ENCODE measurements around the gene CELA3A.
"Not testable (repeated sequence)": the region's sequence is repeated elsewhere in the genome, so short reads cannot be mapped to it uniquely, and the experiment has no call there.

The CELA3A gene, protein sequence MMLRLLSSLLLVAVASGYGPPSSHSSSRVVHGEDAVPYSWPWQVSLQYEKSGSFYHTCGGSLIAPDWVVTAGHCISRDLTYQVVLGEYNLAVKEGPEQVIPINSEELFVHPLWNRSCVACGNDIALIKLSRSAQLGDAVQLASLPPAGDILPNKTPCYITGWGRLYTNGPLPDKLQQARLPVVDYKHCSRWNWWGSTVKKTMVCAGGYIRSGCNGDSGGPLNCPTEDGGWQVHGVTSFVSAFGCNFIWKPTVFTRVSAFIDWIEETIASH

DNA sequence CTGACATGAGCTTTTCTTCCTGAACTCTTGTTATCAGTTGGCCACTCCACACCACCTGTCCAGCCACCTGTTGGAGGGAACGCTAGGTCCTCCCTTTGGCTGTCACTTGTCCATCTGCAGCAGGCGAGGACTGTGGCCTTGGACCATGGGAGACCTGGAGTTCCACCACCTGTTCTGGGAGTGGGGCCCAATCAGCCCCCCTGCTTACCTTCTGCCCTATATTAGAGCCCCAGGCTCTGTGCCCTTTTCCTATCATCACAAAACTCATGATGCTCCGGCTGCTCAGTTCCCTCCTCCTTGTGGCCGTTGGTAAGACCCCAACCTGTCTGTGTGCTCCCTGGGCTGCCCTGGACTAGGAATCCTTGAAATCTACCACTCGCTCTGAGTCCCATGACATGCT is at the start of gene CELA3A:
Gene CELA3A, plus strand, starts transcription at position 249 of the 400 bp plus-strand sequence. Its CDS starts 18 bp downstream, at position 267.
- no peak for DNase-seq

- no peak for DNase-seq
Measured at GRCh38 chr1:21952786-21953520, 48.5 kb upstream of the CELA3A start.

DNA sequence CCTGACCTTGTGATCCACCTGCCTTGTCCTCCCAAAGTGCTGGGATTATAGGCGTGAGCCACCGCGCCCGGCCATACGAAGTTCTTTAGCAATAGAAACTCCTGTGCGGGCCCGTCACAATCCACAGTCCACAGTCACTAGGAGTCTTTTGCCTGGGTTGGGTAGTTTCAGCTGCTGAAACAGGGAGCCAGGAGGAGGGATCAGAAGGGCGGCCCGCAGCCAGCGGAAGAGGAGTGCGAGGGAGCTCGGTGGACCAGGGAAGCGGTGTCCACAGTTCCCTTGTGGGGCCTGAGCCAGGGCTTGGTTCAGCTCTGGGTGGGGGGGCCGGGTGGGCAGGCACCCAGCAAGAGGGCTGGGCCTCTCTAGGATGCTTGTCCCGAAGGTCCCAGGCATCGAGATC is 46.4 kb upstream of the CELA3A start:
- no peak for DNase-seq

DNA sequence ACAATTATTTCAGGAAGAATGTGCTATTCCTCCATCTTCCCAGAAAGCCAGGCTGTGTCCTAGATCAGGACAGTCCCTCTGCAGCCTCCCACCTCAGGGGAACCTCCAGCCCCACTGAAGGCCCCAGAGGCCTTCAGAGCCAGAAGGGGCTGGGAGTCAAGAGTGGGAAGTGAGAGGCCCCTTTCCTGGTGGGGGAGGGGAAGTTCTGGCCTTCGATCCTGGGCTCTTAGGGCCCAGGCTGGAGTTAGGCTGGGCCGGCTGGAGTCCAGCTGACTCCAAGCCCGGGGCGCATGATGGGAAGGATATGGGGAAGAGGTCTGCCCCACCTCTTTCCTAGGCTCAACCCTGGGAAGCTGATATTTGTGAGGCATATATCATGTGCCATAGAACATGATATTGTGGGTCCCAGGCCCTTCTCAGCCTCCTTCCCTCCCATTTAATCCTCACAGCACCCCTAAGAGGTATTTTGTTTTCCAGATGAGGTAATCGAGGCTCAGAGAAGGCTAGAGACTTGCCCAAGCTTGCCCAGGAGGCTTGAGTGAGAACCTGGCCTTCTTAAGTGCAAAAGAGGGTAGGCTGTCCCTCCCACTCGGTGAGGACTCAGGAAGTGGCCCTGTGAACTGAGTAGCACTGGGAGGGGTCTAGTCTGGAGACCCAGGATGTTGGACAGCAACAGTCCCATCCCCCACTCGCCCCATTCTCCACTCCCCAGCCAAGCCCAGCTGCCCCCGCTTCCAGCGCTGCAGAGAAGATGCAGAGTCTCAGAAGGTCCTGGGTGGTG is 45.8 kb upstream of the CELA3A start:
- DNase-seq: no peak

DNA sequence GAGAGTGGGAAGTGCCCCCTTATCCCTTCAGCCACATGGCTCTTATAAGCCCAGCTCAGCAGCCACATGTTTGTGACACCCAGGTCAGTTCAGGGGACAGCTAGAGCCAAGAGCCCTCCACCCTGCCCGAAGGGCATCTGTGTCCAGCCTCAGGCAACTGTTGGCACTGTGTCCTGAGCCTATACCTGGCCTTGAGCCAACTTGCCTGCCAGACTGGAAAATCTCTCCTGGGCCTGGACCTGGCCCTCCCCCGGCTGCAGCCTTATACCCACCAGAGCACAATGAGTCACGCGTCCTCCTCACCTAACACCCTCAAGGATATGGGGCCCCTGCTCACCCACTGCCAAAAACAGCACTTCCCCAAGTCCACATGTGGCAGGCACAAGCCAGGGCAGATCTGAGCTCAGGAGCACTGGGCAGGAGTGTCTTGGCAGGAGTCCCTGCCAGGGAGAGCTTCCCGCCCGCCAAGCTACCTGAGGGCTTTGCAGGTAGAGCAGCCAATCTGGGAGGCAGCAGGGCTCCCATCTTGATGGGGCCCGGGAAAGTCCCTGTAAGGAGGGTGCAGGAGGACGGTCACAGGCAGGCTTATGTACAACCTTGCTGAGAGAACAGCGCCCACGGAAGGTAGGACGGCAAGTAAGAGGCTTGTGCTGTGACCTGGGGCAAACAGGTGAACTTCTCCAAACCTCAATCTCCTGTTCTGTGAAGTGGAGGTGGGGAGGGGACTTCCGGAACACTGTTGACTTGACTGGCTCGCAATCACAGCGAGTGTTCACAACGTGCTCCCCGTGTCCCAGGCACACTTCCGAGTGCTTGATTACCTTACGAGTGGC is 44.5 kb upstream of the CELA3A start:
- peak; percentile 41 for DNase-seq

GRCh38 chr1:21961337-21961736 is 40.1 kb upstream of the CELA3A start:
- DNase-seq: no peak

DNA sequence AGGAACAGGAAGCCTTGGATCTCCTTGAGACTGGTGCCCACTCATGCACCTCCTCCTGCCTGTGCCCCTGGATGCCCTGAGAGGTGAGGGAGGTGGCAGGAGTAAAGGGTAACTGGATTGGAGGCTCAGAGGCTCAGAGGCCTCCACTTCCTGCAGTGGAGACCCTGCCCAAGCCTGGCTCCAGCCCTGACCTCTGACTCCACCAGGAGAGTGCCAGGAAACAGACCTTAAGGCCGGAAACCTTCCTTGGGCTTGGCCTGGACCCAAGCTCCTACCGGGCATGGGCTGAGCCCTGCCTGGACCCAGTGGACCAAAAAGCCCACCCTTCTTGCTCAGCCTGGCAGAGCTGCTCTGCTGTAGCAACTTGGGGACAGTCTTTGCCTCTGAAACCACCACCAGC is 39.7 kb upstream of the CELA3A start:
- no peak for DNase-seq

GRCh38 chr1:21963477-21964217 is 37.8 kb upstream of the CELA3A start:
- peak; percentile 87 for DNase-seq

DNA sequence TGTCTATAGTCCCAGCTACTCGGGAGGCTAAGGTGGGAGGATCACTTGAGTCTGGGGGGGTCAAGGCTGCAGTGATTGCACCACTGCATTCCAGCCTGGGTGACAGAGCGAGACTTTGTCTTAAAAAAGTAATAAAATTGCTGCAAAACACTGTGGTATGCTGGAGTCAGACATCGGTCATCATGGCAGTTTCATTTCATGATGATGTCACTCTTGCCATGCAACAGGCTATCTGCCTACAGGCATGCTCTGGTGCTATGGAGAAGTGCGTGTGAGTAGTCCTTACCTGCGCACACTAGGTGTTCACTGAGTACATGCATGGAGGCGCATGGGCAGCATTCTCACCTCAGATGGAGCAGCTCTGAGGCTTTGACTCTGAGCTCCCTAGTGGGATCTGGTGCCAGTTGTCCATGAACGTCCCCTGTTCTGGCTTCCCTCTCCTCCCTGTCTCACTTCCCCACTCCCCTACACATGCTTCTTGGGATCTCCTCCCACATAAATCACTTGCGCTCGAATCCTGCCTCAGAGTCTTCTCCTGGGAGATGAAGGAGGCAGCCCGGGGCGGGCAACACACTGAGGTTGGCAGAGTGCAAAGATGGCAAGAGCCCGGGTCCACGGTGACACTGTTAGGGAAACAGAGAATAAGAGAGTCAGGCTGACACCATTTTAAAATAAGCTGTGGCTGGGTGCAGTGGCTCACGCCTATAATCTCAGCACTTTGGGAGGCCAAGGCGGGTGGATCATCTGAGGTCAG is 35.0 kb upstream of the CELA3A start:
- no peak for DNase-seq

DNA sequence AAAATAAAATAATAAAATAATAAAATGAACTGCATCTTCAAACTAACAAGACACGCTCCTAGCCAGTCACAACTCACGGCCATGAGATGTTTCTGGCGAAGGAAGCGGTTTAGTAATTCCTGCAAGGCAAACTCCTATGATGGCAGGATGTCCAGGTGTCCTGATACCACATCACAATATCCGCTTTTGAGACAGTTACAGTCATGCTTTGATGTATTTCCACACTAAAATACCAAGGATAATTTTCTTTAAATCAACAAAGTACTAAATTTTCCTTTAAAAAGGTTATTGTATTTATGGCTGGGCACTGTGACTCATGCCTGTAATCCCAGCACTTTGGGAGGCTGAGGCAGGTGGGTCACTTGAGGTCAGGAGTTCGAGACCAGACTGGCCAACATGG is 34.2 kb upstream of the CELA3A start:
- not testable (repeated sequence) for DNase-seq

DNA sequence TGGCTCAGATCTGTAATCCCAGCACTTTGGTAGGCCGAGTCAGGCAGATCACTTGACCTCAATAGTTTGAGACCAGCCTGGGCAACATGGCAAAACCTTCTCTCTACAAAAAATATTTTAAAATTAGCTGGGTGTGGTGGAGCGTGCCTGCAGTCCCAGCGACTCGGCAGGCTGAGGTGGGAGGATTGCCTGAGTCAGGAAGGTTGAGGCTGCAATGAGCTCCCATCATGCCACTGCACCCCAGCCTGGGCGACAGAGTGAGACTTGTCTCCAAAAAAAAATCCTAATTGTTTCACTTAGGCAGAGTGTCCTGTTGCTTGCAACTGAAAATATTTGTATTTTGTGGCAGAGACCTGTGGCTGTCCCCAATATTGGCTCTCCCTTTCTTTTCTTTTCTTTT is 32.4 kb upstream of the CELA3A start:
- DNase-seq: not testable (repeated sequence)

DNA sequence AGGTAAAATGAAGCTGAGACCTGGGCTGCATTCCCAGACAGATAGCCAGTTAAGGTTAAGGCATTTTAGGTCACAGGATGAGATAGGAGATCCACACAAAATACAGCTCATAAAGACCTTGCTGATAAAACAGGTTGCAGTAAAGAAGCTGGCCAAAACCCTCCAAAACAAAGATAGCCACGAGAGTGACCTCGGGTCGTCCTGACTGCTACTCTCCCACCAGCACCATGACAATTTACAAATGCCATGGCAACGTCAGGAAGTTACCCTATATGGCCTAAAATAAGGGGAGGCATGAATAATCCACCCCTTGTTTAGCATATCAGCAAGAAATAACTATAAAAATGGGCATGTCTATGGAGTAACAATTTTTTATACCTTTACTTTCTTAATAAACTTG is 30.9 kb upstream of the CELA3A start:
- DNase-seq: not testable (repeated sequence)

- DNase-seq: not testable (repeated sequence)
Measured at GRCh38 chr1:21972973-21973441, 28.4 kb upstream of the CELA3A start.

DNA sequence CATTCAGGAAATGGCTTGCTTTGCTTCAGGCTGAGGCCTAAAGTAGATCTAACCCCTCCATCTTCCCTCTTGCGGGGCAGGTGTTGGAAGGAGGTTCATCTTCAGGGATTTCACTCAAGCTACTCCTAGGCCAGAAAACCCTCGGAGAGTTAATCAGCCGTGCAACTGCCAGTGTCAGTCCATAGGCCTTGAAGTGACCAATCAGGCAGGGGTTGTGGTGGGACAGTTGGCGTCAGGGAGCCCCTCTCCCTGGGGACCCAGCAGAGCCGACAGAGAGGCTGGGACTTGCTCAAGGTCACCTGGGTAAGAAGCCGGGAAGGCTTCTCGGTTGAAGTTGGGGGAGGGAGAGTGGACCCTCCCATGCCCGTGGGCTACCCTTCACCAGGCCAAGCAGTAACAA is 27.5 kb upstream of the CELA3A start:
- not testable (repeated sequence) for DNase-seq

DNA sequence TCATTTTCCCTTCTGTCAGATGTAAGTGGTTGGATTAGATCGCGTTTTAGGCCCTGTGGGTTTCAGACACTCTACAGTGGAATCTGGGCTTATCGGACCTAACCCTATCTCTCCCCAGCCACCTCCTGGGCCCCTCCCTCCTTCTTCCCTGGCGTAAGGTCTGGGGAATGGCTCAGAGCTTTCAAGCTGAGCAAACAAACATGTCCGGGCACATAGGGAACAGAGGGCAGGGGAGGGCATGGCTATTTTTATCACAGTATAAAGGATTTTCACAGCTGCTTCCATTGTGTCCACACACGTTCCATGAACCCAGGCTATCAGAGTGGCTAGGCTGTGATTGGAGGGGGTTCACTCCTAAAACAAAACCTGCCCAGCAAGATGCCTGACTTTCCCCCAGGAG is 26.8 kb upstream of the CELA3A start:
- DNase-seq: not testable (repeated sequence)

- not testable (repeated sequence) for DNase-seq
Measured at GRCh38 chr1:21975296-21975695, 26.2 kb upstream of the CELA3A start.

DNA sequence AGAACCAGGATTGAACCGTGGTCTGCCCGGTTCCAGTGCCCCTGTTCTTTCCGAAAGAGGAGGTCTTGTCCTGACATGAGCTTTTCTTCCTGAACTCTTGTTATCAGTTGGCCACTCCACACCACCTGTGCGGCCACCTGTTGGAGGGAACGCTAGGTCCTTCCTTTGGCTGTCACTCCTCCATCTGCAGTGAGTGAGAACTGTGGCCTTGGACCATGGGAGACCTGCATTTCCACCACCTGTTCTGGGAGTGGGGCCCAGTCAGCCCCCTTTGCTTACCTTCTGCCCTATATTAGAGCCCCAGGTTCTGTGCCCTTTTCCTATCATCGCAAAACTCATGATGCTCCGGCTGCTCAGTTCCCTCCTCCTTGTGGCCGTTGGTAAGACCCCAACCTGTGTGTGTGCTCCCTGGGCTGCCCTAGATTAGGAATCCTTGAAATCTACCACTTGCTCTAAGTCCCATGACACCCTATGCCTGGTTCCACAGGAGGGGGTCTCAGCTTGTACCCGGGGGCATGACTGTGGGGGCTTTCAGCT is 24.7 kb upstream of the CELA3A start, which contains the start of gene CELA3B:
Gene CELA3B, plus strand, starts transcription at position 320 of the 537 bp plus-strand sequence. Its CDS starts 18 bp downstream, at position 338.
- DNase-seq: not testable (repeated sequence)

DNA sequence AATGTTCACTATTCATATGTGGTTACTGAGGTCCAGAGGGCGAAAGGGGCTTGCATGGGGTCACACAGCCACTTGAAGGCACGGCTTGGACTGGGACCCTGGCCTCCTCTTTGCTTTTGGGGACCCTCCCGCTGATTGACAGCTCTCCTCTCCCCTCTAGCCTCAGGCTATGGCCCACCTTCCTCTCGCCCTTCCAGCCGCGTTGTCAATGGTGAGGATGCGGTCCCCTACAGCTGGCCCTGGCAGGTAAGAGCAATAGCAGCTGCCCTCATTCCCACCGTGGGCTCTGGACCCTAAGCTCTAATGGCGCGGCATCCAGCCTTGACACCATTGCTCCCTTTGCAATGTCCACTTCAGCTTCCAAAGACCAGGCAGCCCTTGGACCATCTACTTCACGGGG is 23.2 kb upstream of the CELA3A start:
- DNase-seq: not testable (repeated sequence)

- DNase-seq: not testable (repeated sequence)
Measured at GRCh38 chr1:21980515-21981220, 20.8 kb upstream of the CELA3A start.

DNA sequence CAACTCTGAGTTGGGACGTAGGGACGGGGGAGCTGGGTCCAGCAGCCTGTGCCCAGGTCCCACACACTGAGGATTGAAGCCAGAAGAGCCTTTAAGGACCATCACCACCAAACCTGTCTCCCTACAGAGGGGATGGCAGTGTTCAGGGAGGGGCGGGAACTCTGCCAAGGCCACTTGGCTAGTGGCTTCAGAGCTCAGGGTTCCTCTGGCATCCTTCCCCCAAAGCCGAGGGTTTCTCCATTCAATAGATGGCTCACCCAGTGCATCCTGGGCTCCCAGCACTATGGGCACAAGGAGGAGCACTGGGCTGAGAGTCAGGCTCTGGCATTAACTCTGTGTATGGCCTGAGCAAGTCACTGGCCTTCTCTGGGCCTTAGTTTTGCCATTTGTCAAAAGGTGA is 20.2 kb upstream of the CELA3A start:
- not testable (repeated sequence) for DNase-seq
